HG03460 (cell line): ENCODE measurements around the gene MINDY2.
"Not testable (repeated sequence)": the region's sequence is repeated elsewhere in the genome, so short reads cannot be mapped to it uniquely, and the experiment has no call there.

ENCODE experiments used
- ATAC-seq: cut with Tn5 transposase; IDR thresholded peaks from one replicate; pipeline ENCODE4 v1.9.1; 2021; ENCODE audit not compliant: unreplicated experiment

MINDY2 gene

DNA sequence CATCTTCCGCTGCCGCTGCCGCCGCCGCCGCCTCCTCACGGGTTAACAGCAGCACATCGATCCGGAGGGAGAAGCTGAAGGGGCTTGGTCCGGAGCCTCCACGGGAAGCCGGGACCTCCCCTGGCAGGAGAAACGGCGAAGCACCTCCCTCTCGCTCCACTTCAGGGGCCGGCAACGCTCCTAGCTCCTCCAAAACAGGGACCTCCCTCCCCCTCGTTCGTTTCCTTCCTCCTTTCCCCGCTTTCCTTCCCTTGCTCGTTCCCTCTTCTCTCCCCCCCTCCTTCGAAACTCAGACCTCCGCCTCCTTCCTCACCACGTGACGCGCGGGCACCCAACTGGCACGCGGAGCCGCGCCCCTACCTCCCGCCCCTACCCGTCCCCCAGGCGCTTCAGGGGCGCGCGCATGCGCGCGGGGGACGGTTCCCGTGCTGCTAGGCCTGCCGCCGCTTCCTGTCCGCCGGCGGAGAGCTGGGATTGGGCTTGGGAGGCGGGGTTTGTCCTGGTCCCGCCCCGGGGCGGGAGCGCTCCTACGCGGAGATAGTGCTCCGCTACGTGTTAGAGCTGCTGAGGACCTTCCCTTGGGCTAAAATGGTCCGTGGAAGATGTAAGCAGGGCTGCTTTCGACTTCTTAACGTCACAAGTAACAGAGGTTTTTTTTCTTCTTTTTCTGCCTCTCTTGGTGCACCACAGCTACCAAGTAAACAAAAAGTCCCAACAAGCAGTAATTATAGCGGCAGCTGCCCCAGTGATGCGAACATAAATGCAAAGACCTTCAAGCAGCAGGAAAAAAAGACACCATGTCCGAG, 21.4 kb upstream of the MINDY2 start, which contains the start of gene ADAM10:
TSS of gene ADAM10 (minus strand) at position 176 of the 806 bp plus-strand sequence. CDS start at position 3, 173 bp downstream.
- peak; percentile 88 for ATAC-seq

DNA sequence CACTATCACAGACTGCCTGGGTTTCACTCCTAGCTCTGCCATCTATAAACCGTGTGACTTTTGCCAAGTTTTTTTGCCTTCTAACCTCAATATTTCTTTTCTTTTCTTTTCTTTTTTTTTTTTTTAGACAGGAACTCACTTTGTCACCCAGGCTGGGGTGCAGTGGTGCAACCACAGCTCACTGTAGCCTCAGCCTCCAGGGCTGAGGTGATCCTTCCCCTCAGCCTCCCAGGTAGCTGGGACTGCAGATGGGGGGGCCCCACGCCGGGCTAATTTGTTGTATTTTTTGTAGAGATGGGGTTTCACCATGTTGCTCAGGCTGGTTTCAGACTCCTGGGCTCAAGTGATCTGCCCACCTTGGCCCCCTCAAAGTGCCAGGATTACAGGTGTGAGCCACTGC, 18.4 kb upstream of the MINDY2 start:
- no peak for ATAC-seq

DNA sequence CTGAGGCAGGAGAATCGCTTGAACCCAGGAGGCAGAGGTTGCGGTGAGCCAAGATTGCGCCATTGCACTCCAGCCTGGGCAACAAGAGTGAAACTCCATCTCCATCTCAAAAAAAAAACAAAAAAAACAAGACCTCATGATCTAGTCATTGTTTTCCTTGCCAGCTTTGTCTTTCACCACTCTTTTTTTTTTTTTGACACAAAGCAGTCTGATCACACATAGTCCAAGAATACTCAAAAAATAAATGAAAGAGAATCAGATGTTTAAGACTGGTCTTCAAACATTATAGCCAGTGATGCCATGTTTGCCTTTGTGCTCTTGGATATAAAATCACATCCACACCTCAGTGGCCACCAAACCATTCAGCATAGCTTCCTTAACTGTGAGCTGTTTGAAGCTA, 15.8 kb upstream of the MINDY2 start:
- no peak for ATAC-seq

DNA sequence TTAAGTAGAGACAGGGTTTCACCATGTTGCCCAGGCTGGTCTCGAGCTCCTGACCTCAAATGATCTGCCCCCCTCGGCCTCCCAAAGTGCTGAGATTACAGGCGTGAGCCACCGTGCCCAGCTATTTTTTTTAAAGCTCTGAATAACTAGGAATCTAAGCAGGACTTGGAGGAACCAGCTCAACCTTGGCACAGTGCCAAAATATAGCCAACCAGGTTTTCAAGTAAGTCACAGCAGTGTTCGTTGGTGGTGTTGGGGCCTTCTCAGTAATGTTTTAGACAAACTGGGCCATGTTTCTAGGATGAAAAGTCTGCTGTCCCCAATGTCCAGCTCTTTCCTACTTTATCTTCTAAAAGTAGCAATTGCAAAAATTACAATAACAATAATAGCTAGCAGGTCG, 15.1 kb upstream of the MINDY2 start:
- ATAC-seq = no peak

DNA sequence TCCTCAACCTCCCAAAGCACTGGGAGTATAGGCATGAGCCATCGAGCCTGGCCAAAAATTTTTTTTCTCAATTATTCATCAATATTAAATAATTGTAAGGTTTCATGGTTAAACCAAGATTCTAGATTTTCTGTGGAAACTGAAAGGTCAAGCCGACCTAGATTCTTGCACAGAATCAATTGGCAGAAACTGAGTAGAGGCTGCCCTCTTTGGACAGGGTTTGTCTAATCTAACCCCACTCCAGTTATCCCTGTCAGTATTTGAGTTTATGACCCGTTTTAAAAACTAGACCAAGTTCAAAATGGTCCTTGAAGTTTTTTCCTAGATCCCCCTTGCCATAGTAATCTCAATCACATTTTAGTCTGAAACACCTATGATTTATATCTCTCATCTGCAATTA, 13.0 kb upstream of the MINDY2 start:
- no peak for ATAC-seq

DNA sequence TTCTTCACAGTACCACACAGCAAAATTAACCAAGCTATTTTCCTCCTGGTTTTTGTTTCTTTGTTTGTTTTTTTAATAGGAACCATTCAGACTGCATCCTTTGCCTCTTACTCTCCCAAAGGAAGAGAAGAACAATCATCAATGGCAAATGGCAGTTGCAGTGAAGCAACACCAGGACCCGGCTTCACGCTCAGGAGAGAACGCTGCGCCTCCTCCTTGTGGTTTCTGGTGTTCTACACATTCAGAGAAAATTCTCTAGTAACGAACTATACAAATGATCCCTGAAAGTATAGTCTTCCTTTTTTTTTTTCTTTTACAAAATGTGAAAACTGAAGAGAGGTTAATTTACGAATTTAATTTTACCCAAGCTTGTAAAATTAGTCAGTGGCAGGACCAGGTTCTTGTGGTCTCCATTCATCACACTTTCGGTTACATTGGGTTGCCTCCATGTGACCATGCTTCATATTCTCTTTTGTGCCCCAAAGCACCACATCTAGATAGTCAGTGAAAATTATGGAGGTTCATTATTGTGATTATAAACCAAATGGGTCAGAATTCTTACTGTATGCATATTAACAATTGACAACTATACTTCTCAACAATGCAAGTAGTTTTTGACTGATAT, 10.6 kb upstream of the MINDY2 start:
- ATAC-seq = no peak

DNA sequence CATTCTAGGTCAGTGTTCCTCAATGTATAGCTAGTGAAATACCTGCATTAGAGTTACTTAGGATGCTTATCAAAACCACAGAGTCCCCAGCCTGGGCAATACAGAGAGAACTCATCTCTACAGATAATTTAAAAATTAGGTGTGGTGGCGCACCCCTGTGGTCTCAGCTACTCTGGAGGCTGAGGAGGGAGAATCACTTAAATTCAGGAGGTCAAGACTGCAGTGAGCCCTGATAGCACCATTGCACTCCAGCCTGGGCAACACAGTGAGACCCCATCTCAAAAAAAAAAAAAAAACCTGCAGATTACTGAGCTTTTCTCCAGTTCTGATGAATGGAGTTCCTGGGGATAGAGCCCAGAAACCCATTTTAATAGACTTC, 10.1 kb upstream of the MINDY2 start:
- ATAC-seq = no peak

DNA sequence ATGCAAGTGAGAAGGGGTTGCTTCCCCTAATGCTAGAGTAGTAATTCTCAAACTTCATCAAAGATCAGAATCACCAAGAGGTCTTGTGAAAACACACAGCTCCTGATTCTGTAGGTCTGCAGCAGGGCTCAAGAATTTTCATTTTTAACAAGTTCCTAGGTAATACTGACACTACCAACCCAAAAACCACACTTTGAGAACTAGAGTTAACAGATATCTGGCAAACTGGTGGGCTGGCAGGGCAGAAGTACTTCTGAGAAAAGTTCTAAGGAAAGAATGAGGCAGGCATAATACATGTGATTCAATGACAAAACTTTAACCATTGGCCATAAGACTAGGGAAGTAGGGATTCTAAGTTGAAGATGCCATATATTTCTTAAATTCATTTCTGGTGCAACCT, 8.8 kb upstream of the MINDY2 start:
- no peak for ATAC-seq

DNA sequence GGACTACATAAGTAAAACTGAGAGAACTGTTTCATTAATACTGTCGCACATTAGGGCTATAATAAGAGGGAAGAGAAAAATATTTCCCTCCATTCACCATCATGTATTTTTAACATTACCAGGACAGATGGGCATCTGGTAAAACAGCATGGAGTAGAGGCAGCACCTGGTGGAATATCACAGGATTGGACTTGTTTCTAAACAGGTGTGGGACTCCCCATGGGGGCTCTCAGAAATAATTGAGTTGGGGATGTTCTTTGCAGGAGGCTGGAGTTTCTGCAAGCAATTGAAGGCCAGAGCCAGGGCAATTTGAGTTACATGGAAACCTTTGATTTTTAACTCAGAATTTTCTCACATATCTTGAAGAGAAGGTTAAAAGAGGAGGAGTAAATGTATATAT, 8.4 kb upstream of the MINDY2 start:
- ATAC-seq = no peak

DNA sequence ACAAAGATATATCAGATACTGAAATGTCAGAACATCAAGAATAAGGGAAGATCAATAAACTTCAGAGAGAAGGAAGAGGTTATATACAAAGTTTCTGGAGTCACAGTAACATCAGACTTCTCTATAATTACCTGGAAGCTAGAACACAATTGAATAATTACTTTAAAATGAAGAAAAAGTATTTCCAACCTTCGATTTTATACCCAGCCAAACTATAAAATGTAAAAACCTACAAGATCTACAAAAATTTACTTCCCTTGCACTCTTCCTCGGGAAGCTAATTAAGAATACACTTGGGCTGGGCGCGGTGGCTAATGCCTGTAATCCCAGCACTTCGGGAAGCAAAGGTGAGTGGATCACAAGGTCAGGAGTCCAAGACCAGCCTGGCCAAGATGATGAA, 6.6 kb upstream of the MINDY2 start:
- ATAC-seq = no peak

DNA sequence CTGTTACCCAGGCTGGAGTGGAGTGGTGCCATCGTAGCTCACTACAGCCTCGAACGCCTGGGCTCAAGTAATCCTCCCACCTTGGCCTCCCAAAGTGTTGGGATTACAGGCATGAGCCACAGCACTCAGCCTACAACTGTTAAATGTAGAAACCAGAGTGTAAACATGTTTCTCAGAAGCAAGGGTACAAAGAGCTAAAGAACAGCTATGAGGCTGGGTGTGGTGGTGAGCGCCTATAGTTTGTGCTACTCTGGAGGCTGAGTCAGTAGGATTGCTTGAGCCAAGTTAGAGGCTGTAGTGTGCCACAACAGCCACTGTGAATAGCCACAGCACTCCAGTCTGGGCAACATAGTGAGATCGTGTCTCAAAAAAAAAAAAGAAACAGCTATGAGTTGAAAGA, 4.8 kb upstream of the MINDY2 start:
- ATAC-seq = no peak

DNA sequence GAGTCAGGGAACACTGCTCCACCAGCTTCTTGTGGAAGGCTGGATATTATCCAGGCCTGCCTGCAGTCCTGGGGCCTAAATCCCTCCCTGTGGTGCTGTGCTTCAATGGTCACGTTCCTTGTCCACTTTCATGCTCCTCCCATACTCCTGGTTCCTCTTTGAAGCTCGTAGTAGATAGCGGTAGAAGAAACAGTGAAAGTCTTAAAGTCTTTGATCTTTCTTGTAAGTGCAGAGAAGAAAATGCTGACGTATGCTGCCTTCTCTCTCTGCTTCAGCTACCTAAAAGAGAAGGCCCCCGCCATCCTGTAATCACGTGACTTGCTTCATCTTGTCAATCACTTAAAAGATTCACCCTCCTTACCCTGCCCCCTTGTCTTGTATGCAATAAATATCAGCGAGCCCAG, 2.5 kb upstream of the MINDY2 start:
- ATAC-seq = not testable (repeated sequence)

DNA sequence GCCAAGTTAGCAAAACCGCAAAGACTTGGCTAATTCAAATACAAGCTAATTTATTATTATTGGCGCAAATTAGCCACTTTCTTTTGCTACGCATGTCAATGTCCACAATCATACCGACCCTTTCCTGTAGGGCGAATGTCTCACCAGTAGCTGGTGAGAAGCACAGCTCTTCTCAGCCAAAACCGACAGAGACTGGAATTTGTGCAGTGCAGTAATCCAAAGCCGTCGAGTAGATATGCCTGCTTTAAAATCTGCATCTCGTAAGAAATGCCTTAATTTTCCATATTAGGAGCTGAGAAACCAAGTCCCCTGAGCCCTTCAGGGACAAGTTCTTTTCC, 614 bp upstream of the MINDY2 start:
- peak; percentile 16 for ATAC-seq

DNA sequence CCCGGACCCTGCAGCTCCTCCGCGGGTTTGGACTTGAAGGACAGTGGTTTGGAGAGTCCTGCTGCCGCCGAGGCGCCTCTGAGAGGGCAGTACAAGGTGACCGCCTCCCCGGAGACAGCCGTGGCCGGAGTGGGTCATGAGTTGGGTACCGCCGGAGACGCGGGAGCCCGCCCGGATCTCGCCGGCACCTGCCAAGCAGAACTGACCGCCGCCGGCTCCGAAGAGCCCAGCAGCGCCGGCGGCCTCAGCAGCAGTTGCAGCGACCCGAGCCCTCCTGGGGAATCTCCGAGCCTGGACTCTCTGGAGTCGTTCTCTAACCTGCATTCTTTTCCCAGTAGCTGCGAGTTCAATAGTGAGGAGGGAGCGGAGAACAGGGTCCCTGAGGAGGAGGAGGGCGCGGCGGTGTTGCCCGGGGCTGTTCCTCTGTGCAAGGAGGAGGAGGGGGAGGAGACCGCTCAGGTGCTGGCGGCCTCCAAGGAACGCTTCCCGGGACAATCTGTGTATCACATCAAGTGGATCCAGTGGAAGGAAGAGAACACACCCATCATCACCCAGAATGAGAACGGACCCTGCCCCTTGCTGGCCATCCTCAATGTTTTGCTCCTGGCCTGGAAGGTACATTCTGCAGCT, 634 bp downstream of the MINDY2 start:
- peak; percentile 10 for ATAC-seq

DNA sequence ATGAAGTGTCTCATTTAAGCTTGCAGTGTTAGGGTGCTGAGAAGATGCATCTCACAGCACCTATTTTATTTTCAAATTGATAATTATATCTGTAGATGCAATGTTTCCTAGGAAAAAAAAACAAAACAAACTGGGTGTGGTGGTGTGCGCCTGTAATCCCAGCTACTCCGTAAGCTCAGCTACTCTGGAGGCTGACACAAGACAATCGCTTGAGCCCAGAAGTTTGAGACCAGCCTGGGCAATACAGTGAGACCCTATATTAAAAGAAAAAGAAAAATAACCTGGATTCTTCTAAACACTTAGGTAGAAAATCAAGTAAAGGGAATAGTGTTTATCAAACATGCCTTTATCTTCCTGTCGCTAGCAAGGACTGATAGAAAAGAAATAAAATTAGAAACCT, 1.9 kb downstream of the MINDY2 start:
- ATAC-seq = no peak

DNA sequence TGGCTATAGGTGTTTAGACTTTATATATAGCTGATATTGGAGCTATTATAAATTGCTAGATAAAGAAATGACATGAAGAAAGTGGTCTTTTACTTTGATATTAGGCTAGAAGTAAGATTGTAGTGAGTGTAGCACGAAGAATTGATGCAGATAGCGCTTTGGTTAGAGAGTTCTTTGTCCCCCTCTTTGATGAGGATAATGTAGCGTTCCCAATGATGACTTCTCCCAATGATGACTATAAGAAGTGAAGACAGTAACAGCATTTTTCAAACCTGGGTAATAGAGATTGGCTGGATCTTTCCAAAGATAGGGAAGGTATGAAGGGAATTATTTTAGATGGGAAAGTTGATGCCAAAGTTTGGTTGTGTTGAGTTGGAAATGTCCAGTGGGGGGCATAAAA, 4.3 kb downstream of the MINDY2 start:
- ATAC-seq = no peak

DNA sequence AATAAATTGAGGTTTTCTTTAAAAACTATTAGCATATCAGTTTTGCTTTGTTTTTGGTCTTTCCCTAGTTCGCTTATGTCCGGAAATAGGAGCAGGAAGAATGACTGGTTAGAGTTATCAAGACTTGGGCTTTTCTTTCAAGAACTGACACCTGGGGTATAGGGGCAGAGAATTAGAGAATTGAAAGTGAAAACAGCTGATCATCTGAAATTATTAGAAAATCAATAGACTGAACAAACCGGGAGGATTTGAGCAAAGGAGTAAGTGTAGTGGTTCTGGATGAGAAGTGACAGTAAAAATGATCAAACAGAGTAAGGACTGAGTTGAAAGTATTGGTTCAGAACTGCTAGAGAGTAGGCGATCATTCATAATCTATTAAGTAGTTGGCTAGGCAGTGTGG, 6.0 kb downstream of the MINDY2 start:
- peak; percentile 73 for ATAC-seq

DNA sequence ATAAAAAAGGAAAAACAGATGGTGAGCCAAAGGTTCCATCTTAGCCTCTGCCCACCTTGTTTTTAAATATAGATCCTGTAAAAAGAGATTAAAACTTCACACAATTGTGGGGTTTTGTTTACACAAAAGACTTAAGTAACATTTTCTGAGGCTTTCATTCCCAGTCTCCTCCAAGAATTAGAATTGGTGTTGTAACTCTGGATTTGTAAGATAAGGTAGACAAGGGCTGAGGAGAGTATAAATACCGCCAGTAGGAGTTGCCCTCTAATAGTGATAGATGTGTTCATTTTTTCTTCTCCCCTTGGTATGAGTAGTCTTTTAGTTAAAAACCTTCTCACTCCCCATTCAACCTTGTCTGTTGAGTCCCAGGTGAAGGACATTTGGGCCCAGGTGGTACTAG, 8.5 kb downstream of the MINDY2 start:
- no peak for ATAC-seq

DNA sequence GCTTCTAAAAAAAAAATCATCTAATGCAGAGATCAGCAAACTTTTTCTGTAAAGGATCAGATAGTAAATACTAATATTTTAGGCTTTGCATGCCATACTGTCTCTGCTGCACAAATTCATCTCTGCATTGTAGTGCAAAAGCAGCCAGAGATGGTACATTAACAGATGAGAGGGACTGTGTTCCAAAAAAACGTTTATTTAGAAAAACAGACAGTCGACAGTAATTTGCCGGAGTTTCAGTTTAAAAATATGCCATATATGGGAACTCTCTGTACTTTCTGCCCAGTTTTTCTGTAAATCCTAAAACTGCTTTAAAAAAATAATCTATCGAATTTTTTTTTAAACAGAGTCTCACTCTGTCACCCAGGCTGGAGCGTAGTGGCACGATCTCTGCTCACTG, 14.3 kb downstream of the MINDY2 start:
- no peak for ATAC-seq

DNA sequence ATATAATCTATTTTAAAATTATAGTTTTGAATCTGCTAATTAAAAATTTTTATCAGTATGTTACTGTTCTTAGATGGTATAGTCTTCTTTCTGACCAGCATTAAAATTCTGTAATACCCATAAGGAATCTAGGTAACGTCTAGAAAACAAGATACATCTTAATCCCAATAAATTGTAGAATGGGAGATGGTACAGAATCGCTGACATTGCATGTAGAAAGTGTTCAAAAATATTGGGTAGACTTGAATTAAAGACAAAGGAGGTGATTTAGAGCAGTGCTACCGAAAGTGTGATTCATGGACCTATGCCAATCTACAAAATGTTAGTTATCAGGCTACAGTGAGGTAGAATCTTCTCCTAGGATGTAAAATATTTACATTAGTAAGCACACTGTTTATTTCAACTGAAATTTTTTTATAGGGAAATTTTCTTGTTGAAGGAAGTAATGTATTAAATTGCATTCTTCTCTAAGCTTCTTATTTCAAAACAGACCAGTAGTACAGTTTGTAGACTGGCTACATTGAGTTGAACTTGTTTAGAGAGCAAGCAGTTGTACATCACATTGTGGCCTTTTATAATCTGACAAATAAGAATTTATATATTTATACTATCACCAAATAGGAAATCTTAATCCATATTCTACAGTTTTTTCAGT, 17.1 kb downstream of the MINDY2 start:
- no peak for ATAC-seq

DNA sequence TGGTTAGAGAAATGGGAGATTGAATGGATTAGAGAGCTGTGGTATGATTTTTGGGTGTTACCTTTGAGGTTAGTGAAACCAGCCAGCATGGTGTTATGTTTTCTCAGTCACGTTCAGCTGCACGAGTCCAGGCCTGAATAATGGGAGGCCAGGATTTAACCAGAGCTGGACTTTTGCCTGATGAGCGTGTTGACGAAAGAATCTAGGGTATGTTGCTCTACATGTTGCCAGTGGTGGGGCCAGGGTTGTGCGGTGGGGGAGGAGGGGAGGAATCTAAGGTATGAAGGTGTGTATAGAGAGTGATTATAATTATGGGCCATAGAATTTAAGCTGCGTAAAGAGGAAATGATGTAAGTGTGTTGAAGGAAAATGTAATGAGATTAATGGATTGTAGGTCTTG, 22.8 kb downstream of the MINDY2 start:
- ATAC-seq = no peak

DNA sequence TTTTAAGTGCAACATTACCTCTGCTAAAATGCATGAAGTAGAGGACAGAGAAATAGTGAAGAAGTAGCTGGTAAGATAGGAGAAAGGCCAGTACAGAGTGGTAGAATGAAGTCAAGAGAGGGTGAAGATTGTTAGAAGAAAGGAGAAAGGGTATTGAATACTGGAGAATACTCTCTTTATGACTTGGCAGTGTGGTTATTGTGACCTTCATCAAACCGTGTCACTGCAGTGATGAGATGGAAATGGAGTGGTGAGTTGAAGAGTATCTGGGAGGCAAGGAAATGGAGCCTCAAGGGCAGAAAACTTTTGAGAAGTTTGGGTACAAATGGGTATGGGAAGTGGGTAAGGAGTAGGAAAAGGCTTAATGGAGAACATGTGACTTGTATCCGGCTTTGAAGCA, 24.7 kb downstream of the MINDY2 start:
- no peak for ATAC-seq
